K562 (cell line): ENCODE measurements around the gene BCL10. TPM values are rescaled to one million over a fixed set of nuclear protein-coding genes. Genes with fewer than 3 reads are reported as not detected.
A peak's percentile ranks its signal among the peaks of the same experiment; 100 is the strongest.

Experiments
- CREBBP ChIP-seq: IDR thresholded peaks from one replicate; pipeline ENCODE4 v1.6.1; 2012; ENCODE audit warnings: low read depth, mild to moderate bottlenecking, control low read depth, inconsistent platforms, low read length
- ELF4 ChIP-seq: fragments of 450-650 bp; formaldehyde crosslinking; IDR thresholded peaks from 2 replicates; pipeline ENCODE4 v1.4.0; 2022; ENCODE audit warnings: missing genetic modification characterization
- ERF ChIP-seq: fragments of 450-650 bp; formaldehyde crosslinking; IDR thresholded peaks from 2 replicates; pipeline ENCODE4 v1.4.0; 2020; ENCODE audit warnings: mild to moderate bottlenecking, mixed read lengths
- HES1 ChIP-seq: fragments of 450-650 bp; IDR thresholded peaks from 2 replicates; pipeline ENCODE4 v1.6.1; 2016; ENCODE audit warnings: low read depth, mild to moderate bottlenecking, moderate library complexity
- JUND ChIP-seq, 2 experiments: IDR thresholded peaks; 2 replicates in 1 of 2; 3 replicates in 1 of 2; pipeline ENCODE4 v1.6.1; 2011; ENCODE audit warnings: borderline replicate concordance in 2 of 2, low read depth in 2 of 2, low read length in 2 of 2, improper control_type of control experiment in 1 of 2, missing biosample characterization in 1 of 2, missing genetic modification characterization in 1 of 2, missing genetic modification reagents in 1 of 2
- MECOM ChIP-seq: fragments of 250-450 bp; sonication (Bioruptor Pico); IDR thresholded peaks from 2 replicates; pipeline ENCODE4 v1.8.0; 2022; ENCODE audit warnings: inconsistent platforms
- NFIX ChIP-seq: fragments of 250-450 bp; sonication (Bioruptor Pico); IDR thresholded peaks from 2 replicates; pipeline ENCODE4 v1.4.0; 2020; ENCODE audit warnings: low read depth, mild to moderate bottlenecking, moderate library complexity
- STAT6 ChIP-seq: sonication (generic); formaldehyde crosslinking; IDR thresholded peaks from 2 replicates; pipeline ENCODE4 v1.8.1; 2023; ENCODE audit warnings: mild to moderate bottlenecking, missing genetic modification reagents
- TEAD1 ChIP-seq, 2 experiments: fragments of 450-650 bp in 1 of 2; sonication (generic) in 1 of 2; formaldehyde crosslinking; IDR thresholded peaks; 2 replicates each; pipeline versions ENCODE4 v1.4.0 to v1.8.0; 2020 to 2022; ENCODE audit warnings: mild to moderate bottlenecking in 2 of 2, missing genetic modification reagents in 1 of 2
- THRB ChIP-seq: fragments of 450-650 bp; formaldehyde crosslinking; conservative IDR thresholded peaks from 2 replicates; pipeline ENCODE4 v1.4.0; 2022; ENCODE audit warnings: mild to moderate bottlenecking, missing genetic modification characterization
- TRIM24 ChIP-seq, 2 experiments: fragments of 450-650 bp; IDR thresholded peaks; 2 replicates each; pipeline ENCODE4 v1.6.1; 2016
- TSHZ1 ChIP-seq: fragments of 250-450 bp; sonication (Bioruptor Pico); IDR thresholded peaks from 2 replicates; pipeline ENCODE4 v1.4.0; 2020; ENCODE audit warnings: mild to moderate bottlenecking, moderate library complexity
- ZSCAN29 ChIP-seq: fragments of 450-650 bp; IDR thresholded peaks from 2 replicates; pipeline ENCODE4 v1.6.1; 2017
- polyA plus RNA-seq, 8 experiments: library from polyadenylated mRNA; depleted of rRNA in 4 of 8; stranded (reverse) in 5 of 8; unstranded in 3 of 8; fragments of >200 nt; fragmentation: Nextera tagmentation in 2 of 8; fragmentation: Illumina TruSeq in 1 of 8; extraction: Ambion mirVana in 2 of 8; extraction: Trizol in 1 of 8; gene quantifications; 2 replicates each; pipeline versions ENCODE4 v1.2.1 to v1.2.3, GENCODE V29; 2011 to 2014; ENCODE audit warnings: inconsistent platforms in 1 of 8, missing spikeins in 1 of 8
- total RNA-seq, 7 experiments: library from RNA; depleted of rRNA in 6 of 7; stranded (reverse); fragments of >200 nt in 6 of 7; fragmentation: Illumina TruSeq in 2 of 7; extraction: Trizol in 2 of 7; gene quantifications; 2 replicates each; pipeline versions ENCODE4 v1.2.1 to v1.2.3, GENCODE V29; 2011 to 2021; ENCODE audit warnings: low replicate concordance in 1 of 7

The BCL10 gene
- total and polyA plus RNA-seq, 9 of the 15 experiments (the other 6 are each of a cell fraction or from before 2014, with no cell fraction given), result 8.0 to 19.4 (median 12.3) TPM

DNA sequence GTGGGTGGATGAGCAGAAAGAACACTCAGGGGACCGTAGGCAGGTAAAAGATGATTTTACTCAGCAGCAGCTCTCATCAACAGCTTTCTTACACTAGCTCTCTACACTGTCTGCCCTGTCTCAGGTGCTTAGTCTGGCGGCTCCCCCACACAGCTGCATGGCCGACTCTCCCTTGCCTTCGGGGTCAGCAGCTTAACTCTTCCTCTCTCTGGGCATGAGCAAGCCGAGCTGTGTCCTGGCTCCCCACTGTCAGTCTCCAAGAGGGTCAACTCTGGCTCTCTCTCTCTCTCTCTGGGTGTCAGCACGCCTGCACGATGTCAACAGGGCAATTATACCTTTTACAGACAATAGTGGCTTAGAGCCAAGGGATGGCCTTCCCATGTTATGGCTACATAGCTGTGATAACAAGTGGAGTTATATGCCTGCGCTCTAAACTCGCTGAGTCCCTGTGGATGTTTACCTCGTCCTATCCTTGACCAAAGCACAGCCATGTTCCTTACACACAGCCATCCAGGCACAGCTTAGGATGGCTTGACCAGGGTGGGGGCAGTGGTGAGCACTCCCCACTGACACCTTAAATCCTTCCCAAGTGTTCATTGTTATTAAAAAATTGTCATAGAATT lies 3.1 kb upstream of the BCL10 start (continued):
- TF ChIP-seq JUND (IDR thresholded peaks at IDR 0.05; ENCODE audit: borderline replicate concordance, low read depth, low read length) (no peak), JUND (tag; IDR thresholded peaks at IDR 0.05; ENCODE audit: borderline replicate concordance, low read depth, low read length) (peak; percentile 49; the same call in 1 of the 3 replicates), TRIM24 (IDR thresholded peaks at IDR 0.05) (no peak), STAT6 (CRISPR knock-in tag) (no peak), ERF (CRISPR knock-in tag) (0 out of 2 replicates have a peak, but pooled peaks have one; percentile 57), HES1 (no peak), ZSCAN29 (no peak), TSHZ1 (peak; percentile 80; the same call in 1 of the 2 replicates), THRB (CRISPR knock-in tag) (0 out of 2 replicates have a peak, but pooled peaks have one; percentile 44), MECOM (peak; percentile 85; the same call in 1 of the 2 replicates), CREBBP (no peak), NFIX (CRISPR knock-in tag) (0 out of 2 replicates have a peak, but pooled peaks have one; percentile 12), ELF4 (CRISPR knock-in tag) (no peak), TEAD1 (CRISPR knock-in tag; IDR thresholded peaks at IDR 0.05) (peak in 1 of 2 experiments; percentile 87; a peak in 2 of 4 replicates)
